HEK293T (cell line): Measurements from ENCODE around the gene ATP2B2.

Experiments used
- CTCF ChIA-PET: fragments of 350-600 bp; formaldehyde crosslinking; extraction: SDS; loops from one replicate; lab custom pipeline; 2021; ENCODE audit warnings: antibody characterized with exemption, inconsistent platforms; lab: Yijun Ruan, JAX
- POLR2A ChIA-PET: fragments of 350-600 bp; formaldehyde crosslinking; extraction: SDS; loops from one replicate; lab custom pipeline; 2020; ENCODE audit warnings: antibody characterized with exemption, inconsistent platforms; lab: Yijun Ruan, JAX
- DNase-seq: peaks from one replicate; pipeline ENCODE4 v3.0.0; 2012; ENCODE audit warnings: mixed read lengths; ENCODE audit errors: extremely low spot score
- ARNT ChIP-seq: fragments of 450-650 bp; IDR thresholded peaks from 2 replicates; pipeline ENCODE4 v1.6.1; 2017; ENCODE audit warnings: mild to moderate bottlenecking
- BHLHE40 ChIP-seq: fragments of 450-650 bp; IDR thresholded peaks from 2 replicates; pipeline ENCODE4 v1.6.1; 2016; ENCODE audit warnings: mild to moderate bottlenecking, moderate library complexity, borderline replicate concordance
- CTBP1 ChIP-seq: fragments of 450-650 bp; IDR thresholded peaks from 2 replicates; pipeline ENCODE4 v1.6.1; 2016; ENCODE audit warnings: borderline replicate concordance
- ELF4 ChIP-seq: fragments of 450-650 bp; IDR thresholded peaks from 2 replicates; pipeline ENCODE4 v1.6.1; 2017; ENCODE audit warnings: antibody characterized with exemption
- FOXA1 ChIP-seq: fragments of 450-650 bp; IDR thresholded peaks from 2 replicates; pipeline ENCODE4 v1.6.1; 2016; ENCODE audit warnings: mild to moderate bottlenecking
- FOXK2 ChIP-seq: fragments of 450-650 bp; IDR thresholded peaks from 2 replicates; pipeline ENCODE4 v1.6.1; 2016; ENCODE audit warnings: mild to moderate bottlenecking
- FOXM1 ChIP-seq: fragments of 450-650 bp; IDR thresholded peaks from 2 replicates; pipeline ENCODE4 v1.6.1; 2017; ENCODE audit warnings: mild to moderate bottlenecking, borderline replicate concordance
- HDGF ChIP-seq: fragments of 450-650 bp; IDR thresholded peaks from 2 replicates; pipeline ENCODE4 v1.6.1; 2017; ENCODE audit warnings: antibody characterized with exemption, borderline replicate concordance
- L3MBTL2 ChIP-seq: fragments of 450-650 bp; conservative IDR thresholded peaks from 2 replicates; pipeline ENCODE4 v1.6.1; 2016; ENCODE audit warnings: mild to moderate bottlenecking
- LEF1 ChIP-seq: fragments of 450-650 bp; IDR thresholded peaks from 2 replicates; pipeline ENCODE4 v1.6.1; 2017; ENCODE audit warnings: mild to moderate bottlenecking, borderline replicate concordance
- NFRKB ChIP-seq: fragments of 450-650 bp; IDR thresholded peaks from 2 replicates; pipeline ENCODE4 v1.6.1; 2016; ENCODE audit warnings: mild to moderate bottlenecking, moderate library complexity
- PKNOX1 ChIP-seq: fragments of 450-650 bp; IDR thresholded peaks from 2 replicates; pipeline ENCODE4 v1.6.1; 2016
- SP1 ChIP-seq: fragments of 450-650 bp; IDR thresholded peaks from 2 replicates; pipeline ENCODE4 v1.6.1; 2017
- SUZ12 ChIP-seq: fragments of 450-650 bp; IDR thresholded peaks from 2 replicates; pipeline ENCODE4 v1.6.1; 2016; ENCODE audit warnings: mild to moderate bottlenecking
- TARDBP ChIP-seq: fragments of 450-650 bp; IDR thresholded peaks from 2 replicates; pipeline ENCODE4 v1.6.1; 2016
- ZNF384 ChIP-seq: fragments of 450-650 bp; IDR thresholded peaks from 2 replicates; pipeline ENCODE4 v1.6.1; 2016

The ATP2B2 gene

DNA sequence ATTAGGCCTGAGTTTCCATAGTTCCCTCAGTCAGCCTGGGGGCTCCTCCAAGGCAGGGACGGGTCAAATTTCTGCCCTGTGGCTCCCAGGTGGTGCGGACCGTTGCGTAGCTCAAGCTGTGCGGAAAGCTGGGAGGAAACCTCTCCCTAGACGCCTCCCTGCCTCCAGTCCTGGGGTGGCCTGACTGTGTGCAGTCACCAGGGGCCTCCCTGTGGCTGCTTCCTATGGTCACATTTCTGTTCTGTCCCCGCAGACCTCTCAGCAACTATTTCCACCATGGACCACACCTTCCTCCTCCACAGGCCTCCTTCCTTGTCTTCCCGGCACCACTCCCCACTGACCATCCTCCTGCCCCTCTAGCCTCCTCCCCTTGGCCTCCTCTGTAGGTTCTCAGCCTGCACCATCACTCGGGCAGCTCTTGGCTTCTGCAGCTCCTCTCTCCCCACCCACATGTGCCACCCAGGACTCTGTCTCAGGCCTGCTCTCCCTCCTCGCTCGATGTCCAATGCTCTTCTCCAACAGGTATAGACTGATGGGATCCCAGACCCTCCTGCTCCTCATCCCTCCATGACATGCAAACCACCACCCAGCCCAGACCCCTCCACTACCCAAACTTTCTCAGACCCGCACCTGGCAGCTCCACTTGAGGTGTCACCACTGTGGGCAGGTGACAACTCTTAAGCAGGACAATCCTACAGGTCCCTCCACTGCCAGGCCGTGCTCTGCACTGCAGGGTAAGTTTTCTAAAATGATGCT lies 157.6 kb downstream of the ATP2B2 start:
- ChIA-PET POLR2A (no interaction called here), CTCF (interaction anchor here (2.2 kb wide), 1 partner anchor 391 kb away, joined by 8 read pairs; no protein-coding TSS in a partner anchor)
- TF ChIP-seq ELF4 (no peak), HDGF (no peak), BHLHE40 (no peak), CTBP1 (no peak), TARDBP (no peak), LEF1 (no peak), ZNF384 (no peak), FOXK2 (no peak), FOXM1 (no peak), L3MBTL2 (no peak), SP1 (no peak)
- DNase-seq, result no peak

DNA sequence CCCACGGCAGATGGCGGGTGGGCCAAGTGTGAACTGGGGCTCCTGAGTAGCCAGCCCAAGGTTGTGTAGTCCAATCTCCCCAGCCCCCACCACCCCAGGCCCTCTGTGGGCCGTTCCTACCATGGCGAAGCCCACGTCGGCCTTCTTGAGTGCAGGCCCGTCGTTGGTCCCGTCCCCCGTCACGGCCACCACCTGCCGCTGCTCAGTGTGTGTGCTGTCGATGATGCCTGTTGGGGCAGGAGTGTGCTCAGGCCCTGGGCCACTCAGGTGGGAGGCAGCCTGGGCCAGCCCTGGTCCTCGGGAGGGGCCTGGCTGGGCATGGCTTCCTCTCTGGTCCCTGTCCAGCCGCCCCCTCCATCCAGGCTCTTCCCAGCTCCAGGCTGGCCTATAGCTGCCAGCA lies 159.5 kb downstream of the ATP2B2 start:
- ChIA-PET POLR2A (no interaction called here), CTCF (interaction anchor here (2.2 kb wide), 1 partner anchor 393 kb away, joined by 8 read pairs; no protein-coding TSS in a partner anchor)

DNA sequence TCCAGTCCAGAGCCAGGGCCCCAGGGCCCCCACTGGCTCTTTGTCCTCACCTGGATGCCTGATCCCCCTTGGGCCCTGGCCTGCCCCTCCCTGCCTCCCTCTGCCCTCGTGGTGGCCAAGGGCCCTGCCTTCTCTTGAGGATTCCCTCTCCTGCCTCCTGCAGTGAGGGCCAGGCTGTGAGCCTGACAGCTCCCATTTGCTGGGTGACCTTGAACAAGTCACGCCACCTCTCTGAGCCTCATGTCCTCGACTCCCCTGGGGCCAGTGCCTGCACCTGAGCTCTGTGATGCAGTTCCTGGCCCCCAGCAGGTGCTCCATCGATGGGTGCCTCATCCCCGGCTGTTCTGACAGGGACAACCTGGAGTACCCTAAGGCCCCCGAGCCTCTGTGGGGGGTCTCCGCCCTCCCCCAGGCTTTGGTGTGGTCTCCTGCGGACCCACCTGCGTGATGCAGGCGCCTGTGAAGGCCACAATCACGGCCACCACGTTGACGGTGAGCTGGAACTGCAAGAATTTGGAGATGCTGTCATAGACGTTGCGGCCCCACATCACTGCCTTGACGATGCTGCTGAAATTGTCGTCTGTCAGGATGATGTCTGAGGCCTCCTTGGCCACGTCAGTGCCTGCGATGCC lies 160.3 kb downstream of the ATP2B2 start:
- TF ChIP-seq PKNOX1 (no peak), BHLHE40 (no peak), TARDBP (no peak)
- DNase-seq, result no peak
- POLR2A ChIA-PET, result no interaction called here
- CTCF ChIA-PET, result interaction anchor here (0.8 to 0.9 kb wide), 2 partner anchors 14 to 115 kb away, joined by 3 read pairs; no protein-coding TSS in a partner anchor

More for the DNA sequence above, 159.5 kb downstream of the ATP2B2 start:
- no peak for DNase-seq
- no peak for TF ChIP-seq FOXK2
- TF ChIP-seq ELF4, result no peak
- no peak for TF ChIP-seq CTBP1
- no peak for TF ChIP-seq NFRKB
- TF ChIP-seq SUZ12, result no peak
- TF ChIP-seq BHLHE40, result no peak
- TF ChIP-seq TARDBP, result no peak
- no peak for TF ChIP-seq HDGF
- TF ChIP-seq ZNF384, result no peak
- TF ChIP-seq FOXA1, result no peak
- no peak for TF ChIP-seq PKNOX1
- no peak for TF ChIP-seq SP1
- no peak for TF ChIP-seq ARNT
- no peak for TF ChIP-seq L3MBTL2
- TF ChIP-seq FOXM1, result no peak
- TF ChIP-seq LEF1, result no peak

DNA sequence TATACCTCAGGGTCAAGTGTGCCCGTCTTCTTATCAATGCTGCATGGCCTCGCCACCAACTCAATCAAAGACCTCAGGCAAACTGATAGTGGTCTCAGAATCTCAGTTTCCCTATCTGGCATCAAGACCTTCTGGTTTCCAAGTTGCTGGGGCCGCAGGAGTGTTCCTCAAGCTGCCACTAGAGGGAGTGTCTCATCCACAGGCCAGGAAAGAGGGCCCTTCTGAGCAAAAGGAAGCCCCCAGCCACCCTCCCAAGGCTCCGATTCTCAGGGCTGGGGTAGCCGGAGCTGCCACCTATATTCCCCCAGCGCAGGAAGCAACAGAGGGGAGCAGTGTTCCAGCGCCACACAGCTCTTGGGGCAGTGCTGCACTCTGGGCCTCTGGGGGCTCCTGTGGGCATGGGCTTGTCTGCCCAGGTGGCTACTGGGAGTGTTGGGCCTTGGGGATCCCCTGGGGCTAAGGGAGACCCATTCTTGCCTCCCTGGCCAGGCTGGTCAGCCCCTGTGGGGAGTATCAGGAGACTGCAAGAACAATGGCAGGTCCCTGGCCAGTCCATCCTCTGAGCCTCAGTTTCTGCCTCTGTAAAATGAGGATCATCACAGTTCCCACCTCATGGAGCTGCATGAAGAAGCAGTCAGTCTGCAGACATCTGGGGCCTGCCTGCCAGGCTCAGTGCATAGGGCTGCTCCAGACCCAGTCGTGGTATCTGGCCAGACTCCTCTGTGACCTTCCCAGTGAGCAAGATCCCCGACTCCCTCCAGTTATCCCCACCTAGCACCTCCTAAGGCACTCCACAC lies 161.0 kb downstream of the ATP2B2 start:
- CTCF ChIA-PET, result interaction anchor here (0.6 to 1.4 kb wide), 4 partner anchors 10 to 116 kb away, joined by 3 to 5 read pairs (median 3); no protein-coding TSS in a partner anchor
- POLR2A ChIA-PET, result no interaction called here
- DNase-seq, result peak; percentile 70
- no peak for TF ChIP-seq BHLHE40
- no peak for TF ChIP-seq SP1

DNA sequence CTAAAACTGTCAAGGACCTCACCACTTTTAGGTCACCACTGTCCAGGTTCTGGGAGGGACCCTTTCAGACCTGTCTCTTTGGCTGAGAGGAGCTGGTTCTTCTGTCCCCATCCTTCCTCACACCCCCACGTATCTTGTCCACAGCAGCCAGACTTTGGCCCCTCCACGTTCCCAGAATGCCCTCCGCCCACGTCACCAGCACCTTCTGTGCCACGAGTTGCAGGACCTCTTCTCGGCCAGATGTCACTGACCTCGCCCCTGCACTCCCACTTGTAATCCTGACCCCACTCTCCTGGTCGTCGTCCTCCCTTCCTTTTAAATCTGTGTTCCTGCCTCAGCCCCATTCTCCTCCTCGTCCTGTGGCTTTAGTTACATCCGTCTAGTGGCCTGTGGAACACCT lies 161.9 kb downstream of the ATP2B2 start:
- ChIA-PET POLR2A (no interaction called here), CTCF (interaction anchor here (1.4 kb wide), 1 partner anchor 9 kb away, joined by 5 read pairs; no protein-coding TSS in a partner anchor)
- DNase-seq, result no peak
- TF ChIP-seq LEF1 (no peak), CTBP1 (no peak)

DNA sequence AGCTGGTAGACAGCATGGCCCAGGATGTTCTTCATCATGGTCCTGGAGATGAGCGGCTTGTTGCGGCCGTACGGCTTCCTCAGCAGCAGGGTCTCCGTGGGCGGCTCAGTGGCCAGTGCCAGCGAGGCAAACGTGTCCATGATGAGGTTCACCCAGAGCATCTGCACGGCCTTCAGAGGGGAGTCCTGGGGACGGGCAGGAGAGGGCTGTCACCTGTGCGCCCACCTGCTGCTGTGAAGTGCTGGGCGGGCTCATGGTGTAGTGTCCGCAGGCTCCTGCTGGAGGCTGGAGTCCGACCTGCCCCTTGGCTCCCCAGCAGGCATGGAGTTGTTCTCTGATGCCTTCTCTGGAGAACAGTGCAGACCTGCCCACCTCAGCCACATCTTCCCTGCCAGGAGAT lies 162.6 kb downstream of the ATP2B2 start:
- DNase-seq, result no peak
- TF ChIP-seq ZNF384, result no peak
- TF ChIP-seq NFRKB, result no peak
- ChIA-PET CTCF (interaction anchor here (1.4 kb wide), 1 partner anchor 8 kb away, joined by 5 read pairs; no protein-coding TSS in a partner anchor), POLR2A (no interaction called here)

GRCh38 chr3:10341901-10342398 lies 163.4 kb downstream of the ATP2B2 start:
- DNase-seq, result no peak
- no peak for TF ChIP-seq BHLHE40
- no peak for TF ChIP-seq HDGF
- no peak for TF ChIP-seq FOXK2
- no peak for TF ChIP-seq TARDBP
- no peak for TF ChIP-seq LEF1
- TF ChIP-seq SP1, result no peak
- TF ChIP-seq ZNF384, result no peak
- no peak for TF ChIP-seq PKNOX1
- no peak for TF ChIP-seq NFRKB
- no peak for TF ChIP-seq SUZ12
- no peak for TF ChIP-seq L3MBTL2
- TF ChIP-seq CTBP1, result no peak
- TF ChIP-seq FOXM1, result no peak
- no peak for TF ChIP-seq ARNT
- no peak for TF ChIP-seq ELF4
- TF ChIP-seq FOXA1, result no peak
- CTCF ChIA-PET, result interaction anchor here (0.8 kb wide), 1 partner anchor 180 kb away, joined by 3 read pairs; no protein-coding TSS in a partner anchor
- POLR2A ChIA-PET, result no interaction called here
